ENCODE measurements around the gene PLPPR3.

The PLPPR3 gene

DNA sequence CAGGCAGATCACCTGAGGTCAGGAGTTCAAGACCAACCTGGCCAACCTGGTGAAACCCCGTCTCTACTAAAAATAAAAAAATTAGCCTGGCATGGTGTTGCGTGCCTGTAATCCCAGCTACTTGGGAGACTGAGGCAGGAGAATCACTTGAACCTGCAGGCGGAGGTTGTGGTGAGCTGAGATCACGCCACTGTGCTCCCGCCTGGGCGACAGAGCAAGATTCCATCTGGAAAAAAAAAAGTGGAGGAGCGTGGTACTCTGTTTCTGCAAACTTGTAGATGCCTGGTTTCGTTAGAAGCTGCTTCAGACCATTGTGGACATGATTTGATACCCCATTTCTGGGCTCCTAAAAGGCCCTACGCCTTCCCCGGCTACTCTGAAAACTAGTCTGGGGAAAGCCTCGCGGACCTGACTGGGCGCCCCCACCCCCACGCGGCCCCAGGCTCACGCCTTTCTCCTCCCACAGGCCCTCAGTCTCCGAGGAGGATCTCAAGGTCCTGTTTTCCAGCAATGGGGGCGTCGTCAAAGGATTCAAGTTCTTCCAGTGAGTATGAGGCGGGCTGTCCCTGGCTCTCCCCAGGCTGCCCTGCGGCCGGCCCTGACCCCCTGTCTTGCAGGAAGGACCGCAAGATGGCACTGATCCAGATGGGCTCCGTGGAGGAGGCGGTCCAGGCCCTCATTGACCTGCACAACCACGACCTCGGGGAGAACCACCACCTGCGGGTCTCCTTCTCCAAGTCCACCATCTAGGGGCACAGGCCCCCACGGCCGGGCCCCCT is 11.5 kb downstream of the PLPPR3 start:
- ATAC-seq, result no peak
- TF ChIP-seq OSR1 (CRISPR knock-in tag; IDR thresholded peaks at IDR 0.05), result no peak
- no peak for TF ChIP-seq ZNF8 (CRISPR knock-in tag; IDR thresholded peaks at IDR 0.05)
- no peak for TF ChIP-seq ZNF70 (CRISPR knock-in tag; IDR thresholded peaks at IDR 0.05)
- TF ChIP-seq ARNTL (CRISPR knock-in tag; IDR thresholded peaks at IDR 0.05; ENCODE audit: borderline replicate concordance, low read depth), result no peak
- TF ChIP-seq SNAI2 (CRISPR knock-in tag; IDR thresholded peaks at IDR 0.05), result no peak
- no peak for TF ChIP-seq ZFP30 (CRISPR knock-in tag; IDR thresholded peaks at IDR 0.05)
- TF ChIP-seq, protein P1, sequence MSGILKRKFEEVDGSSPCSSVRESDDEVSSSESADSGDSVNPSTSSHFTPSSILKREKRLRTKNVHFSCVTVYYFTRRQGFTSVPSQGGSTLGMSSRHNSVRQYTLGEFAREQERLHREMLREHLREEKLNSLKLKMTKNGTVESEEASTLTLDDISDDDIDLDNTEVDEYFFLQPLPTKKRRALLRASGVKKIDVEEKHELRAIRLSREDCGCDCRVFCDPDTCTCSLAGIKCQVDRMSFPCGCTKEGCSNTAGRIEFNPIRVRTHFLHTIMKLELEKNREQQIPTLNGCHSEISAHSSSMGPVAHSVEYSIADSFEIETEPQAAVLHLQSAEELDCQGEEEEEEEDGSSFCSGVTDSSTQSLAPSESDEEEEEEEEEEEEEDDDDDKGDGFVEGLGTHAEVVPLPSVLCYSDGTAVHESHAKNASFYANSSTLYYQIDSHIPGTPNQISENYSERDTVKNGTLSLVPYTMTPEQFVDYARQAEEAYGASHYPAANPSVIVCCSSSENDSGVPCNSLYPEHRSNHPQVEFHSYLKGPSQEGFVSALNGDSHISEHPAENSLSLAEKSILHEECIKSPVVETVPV (CRISPR knock-in tag; IDR thresholded peaks at IDR 0.05), result no peak
- no peak for TF ChIP-seq ISL1 (CRISPR knock-in tag; IDR thresholded peaks at IDR 0.05)
- no peak for TF ChIP-seq TOX (CRISPR knock-in tag; IDR thresholded peaks at IDR 0.05; ENCODE audit: borderline replicate concordance)
- TF ChIP-seq CSDC2 (CRISPR knock-in tag; IDR thresholded peaks at IDR 0.05), result no peak
- no peak for TF ChIP-seq ESRRG (CRISPR knock-in tag; IDR thresholded peaks at IDR 0.05)
- no peak for TF ChIP-seq GLIS3 (CRISPR knock-in tag; IDR thresholded peaks at IDR 0.05)
- TF ChIP-seq, protein P2, sequence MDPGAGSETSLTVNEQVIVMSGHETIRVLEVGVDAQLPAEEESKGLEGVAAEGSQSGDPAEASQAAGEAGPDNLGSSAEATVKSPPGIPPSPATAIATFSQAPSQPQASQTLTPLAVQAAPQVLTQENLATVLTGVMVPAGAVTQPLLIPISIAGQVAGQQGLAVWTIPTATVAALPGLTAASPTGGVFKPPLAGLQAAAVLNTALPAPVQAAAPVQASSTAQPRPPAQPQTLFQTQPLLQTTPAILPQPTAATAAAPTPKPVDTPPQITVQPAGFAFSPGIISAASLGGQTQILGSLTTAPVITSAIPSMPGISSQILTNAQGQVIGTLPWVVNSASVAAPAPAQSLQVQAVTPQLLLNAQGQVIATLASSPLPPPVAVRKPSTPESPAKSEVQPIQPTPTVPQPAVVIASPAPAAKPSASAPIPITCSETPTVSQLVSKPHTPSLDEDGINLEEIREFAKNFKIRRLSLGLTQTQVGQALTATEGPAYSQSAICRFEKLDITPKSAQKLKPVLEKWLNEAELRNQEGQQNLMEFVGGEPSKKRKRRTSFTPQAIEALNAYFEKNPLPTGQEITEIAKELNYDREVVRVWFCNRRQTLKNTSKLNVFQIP (CRISPR knock-in tag; IDR thresholded peaks at IDR 0.05; ENCODE audit: borderline replicate concordance, low read depth), result no peak
- TF ChIP-seq ZNF565 (CRISPR knock-in tag; conservative IDR thresholded peaks at IDR 0.05; ENCODE audit: low read depth), result no peak
- no peak for TF ChIP-seq BACH2 (CRISPR knock-in tag; IDR thresholded peaks at IDR 0.05; ENCODE audit: borderline replicate concordance)

DNA sequence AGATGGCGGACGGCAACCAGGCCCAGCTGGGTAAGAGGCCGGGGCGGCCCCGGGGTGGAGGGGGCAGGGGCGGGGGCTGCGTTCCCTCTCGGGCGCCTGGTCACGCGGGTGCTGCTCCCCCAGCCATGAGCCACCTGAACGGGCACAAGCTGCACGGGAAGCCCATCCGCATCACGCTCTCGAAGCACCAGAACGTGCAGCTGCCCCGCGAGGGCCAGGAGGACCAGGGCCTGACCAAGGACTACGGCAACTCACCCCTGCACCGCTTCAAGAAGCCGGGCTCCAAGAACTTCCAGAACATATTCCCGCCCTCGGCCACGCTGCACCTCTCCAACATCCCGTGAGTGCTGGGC is 13.4 kb downstream of the PLPPR3 start:
- no peak for ATAC-seq
- TF ChIP-seq CSDC2 (CRISPR knock-in tag; IDR thresholded peaks at IDR 0.05) (no peak), OSR1 (CRISPR knock-in tag; IDR thresholded peaks at IDR 0.05) (no peak), ZNF70 (CRISPR knock-in tag; IDR thresholded peaks at IDR 0.05) (no peak), ISL1 (CRISPR knock-in tag; IDR thresholded peaks at IDR 0.05) (no peak), SNAI2 (CRISPR knock-in tag; IDR thresholded peaks at IDR 0.05) (no peak), ZNF565 (CRISPR knock-in tag; conservative IDR thresholded peaks at IDR 0.05; ENCODE audit: low read depth) (no peak), PPARA (CRISPR knock-in tag; IDR thresholded peaks at IDR 0.05; ENCODE audit: borderline replicate concordance) (no peak), ZFP3 (CRISPR knock-in tag; IDR thresholded peaks at IDR 0.05) (no peak), ARNTL (CRISPR knock-in tag; IDR thresholded peaks at IDR 0.05; ENCODE audit: borderline replicate concordance, low read depth) (no peak), BACH2 (CRISPR knock-in tag; IDR thresholded peaks at IDR 0.05; ENCODE audit: borderline replicate concordance) (no peak), TOX (CRISPR knock-in tag; IDR thresholded peaks at IDR 0.05; ENCODE audit: borderline replicate concordance) (no peak), TCF4 (CRISPR knock-in tag; IDR thresholded peaks at IDR 0.05; ENCODE audit: borderline replicate concordance) (no peak), ZFP30 (CRISPR knock-in tag; IDR thresholded peaks at IDR 0.05) (no peak), RARB (CRISPR knock-in tag; IDR thresholded peaks at IDR 0.05) (no peak), ESRRG (CRISPR knock-in tag; IDR thresholded peaks at IDR 0.05) (no peak), ZNF8 (CRISPR knock-in tag; IDR thresholded peaks at IDR 0.05) (no peak)
- TF ChIP-seq, protein P2 (CRISPR knock-in tag; IDR thresholded peaks at IDR 0.05; ENCODE audit: borderline replicate concordance, low read depth), result no peak
- TF ChIP-seq, protein P1 (CRISPR knock-in tag; IDR thresholded peaks at IDR 0.05), result no peak
- TF ChIP-seq, protein P3, sequence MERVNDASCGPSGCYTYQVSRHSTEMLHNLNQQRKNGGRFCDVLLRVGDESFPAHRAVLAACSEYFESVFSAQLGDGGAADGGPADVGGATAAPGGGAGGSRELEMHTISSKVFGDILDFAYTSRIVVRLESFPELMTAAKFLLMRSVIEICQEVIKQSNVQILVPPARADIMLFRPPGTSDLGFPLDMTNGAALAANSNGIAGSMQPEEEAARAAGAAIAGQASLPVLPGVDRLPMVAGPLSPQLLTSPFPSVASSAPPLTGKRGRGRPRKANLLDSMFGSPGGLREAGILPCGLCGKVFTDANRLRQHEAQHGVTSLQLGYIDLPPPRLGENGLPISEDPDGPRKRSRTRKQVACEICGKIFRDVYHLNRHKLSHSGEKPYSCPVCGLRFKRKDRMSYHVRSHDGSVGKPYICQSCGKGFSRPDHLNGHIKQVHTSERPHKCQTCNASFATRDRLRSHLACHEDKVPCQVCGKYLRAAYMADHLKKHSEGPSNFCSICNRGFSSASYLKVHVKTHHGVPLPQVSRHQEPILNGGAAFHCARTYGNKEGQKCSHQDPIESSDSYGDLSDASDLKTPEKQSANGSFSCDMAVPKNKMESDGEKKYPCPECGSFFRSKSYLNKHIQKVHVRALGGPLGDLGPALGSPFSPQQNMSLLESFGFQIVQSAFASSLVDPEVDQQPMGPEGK (CRISPR knock-in tag; IDR thresholded peaks at IDR 0.05; ENCODE audit: borderline replicate concordance), result no peak
- TF ChIP-seq, protein P4, sequence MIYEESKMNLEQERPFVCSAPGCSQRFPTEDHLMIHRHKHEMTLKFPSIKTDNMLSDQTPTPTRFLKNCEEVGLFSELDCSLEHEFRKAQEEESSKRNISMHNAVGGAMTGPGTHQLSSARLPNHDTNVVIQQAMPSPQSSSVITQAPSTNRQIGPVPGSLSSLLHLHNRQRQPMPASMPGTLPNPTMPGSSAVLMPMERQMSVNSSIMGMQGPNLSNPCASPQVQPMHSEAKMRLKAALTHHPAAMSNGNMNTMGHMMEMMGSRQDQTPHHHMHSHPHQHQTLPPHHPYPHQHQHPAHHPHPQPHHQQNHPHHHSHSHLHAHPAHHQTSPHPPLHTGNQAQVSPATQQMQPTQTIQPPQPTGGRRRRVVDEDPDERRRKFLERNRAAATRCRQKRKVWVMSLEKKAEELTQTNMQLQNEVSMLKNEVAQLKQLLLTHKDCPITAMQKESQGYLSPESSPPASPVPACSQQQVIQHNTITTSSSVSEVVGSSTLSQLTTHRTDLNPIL (CRISPR knock-in tag; IDR thresholded peaks at IDR 0.05; ENCODE audit: low read depth), result no peak

Measured in SK-N-SH treated with all-trans-retinoic acid at 6 μM for 48 hours (cell line).